ENCODE measurements around the gene WDR19.
"Not testable (repeated sequence)": the region's sequence is repeated elsewhere in the genome, so short reads cannot be mapped to it uniquely, and the experiment has no call there.

Gene WDR19

DNA sequence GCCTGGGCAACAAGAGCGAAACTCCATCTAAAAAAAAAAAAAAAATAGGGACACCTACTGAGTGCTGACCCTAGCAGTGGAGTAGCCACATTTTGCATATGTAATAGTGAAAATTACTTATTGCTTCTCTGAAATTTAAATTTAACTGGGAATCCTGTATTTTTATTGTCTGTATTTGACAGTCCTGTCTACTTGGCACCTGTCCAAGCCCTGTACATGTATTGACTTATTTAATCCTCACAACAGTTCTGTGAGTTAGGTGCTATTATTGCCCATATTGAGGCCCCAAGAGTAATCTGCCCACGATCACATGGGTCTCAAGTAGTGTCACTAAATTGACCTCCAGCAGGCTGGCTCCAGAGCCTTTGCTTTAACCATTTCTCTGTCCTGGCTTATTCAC lies 81.6 kb downstream of the WDR19 start:
- Histone ChIP-seq H2AFZ (ENCODE audit: low read length, unreplicated experiment) (no peak overlapping the region), H3K79me2 (ENCODE audit: control insufficient read depth, insufficient read depth, low read length, unreplicated experiment) (no peaks in the 10 kb centered on the region), H3K27ac (ENCODE audit: low read depth, low read length) (no peak overlapping the region), H3K27me3 (ENCODE audit: insufficient read depth, low read length) (no peaks in the 10 kb centered on the region), H3K4me1 (ENCODE audit: control insufficient read depth, insufficient read depth, low read length, unreplicated experiment) (no peaks in the 10 kb centered on the region), H3K36me3 (ENCODE audit: insufficient read depth, low read length) (0 out of 2 replicates have a peak, but pooled peaks cover 8% of the 10 kb centered on the region), H3K4me3 (ENCODE audit: low read depth, low read length) (no peak overlapping the region)

DNA sequence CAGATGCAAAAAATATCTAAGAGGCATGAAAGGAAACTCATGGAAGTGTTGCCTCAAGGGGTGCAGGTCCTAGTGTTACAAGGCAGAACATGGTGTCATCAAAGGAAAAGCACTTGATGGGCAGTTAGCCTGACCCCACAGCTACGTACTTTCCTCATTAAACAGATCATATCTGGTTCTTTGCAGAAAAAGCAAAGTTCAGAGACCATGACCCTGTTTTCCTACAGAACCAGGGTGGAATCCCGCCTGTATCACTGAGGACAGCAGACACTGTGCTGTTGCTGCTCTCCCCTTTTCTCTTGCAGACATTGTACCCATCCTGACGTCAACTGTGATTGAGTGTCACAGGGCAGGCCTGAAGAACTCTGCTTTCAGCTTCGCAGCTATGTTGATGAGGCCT lies 92.2 kb downstream of the WDR19 start:
- H3K4me1 ChIP-seq (ENCODE audit: control insufficient read depth, insufficient read depth, low read length, unreplicated experiment): no peaks in the 10 kb centered on the region
- H3K27me3 ChIP-seq (ENCODE audit: insufficient read depth, low read length): no peaks in the 10 kb centered on the region
- H2AFZ ChIP-seq (ENCODE audit: low read length, unreplicated experiment): no peak overlapping the region
- H3K27ac ChIP-seq (ENCODE audit: low read depth, low read length): no peak overlapping the region
- no peak overlapping the region for H3K4me3 ChIP-seq (ENCODE audit: low read depth, low read length)
- no peaks in the 10 kb centered on the region for H3K79me2 ChIP-seq (ENCODE audit: control insufficient read depth, insufficient read depth, low read length, unreplicated experiment)
- peaks cover 15% of the 10 kb centered on the region; the same call in 1 of the 2 replicates for H3K36me3 ChIP-seq (ENCODE audit: insufficient read depth, low read length)

DNA sequence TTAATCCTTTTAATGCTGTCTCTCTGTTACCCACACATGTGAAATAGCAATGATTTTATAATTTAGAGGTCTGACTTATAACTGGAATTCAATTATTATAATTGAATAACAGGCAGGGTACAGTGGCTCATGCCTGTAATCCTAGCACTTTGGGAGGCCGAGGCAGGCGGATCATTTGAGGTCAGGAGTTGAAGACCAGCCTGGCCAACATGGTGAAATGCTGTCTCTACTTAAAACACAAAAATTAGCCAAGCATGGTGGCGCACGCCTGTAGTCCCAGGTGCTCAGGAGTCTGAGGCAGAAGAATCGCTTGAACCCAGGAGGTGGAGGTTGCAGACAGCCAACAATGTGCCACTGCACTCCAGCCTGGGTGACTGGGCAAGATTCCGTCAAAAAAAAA lies 95.3 kb downstream of the WDR19 start:
- H3K36me3 ChIP-seq (ENCODE audit: insufficient read depth, low read length): peaks cover 11% of the 10 kb centered on the region
- H3K4me3 ChIP-seq (ENCODE audit: low read depth, low read length); H3K27ac ChIP-seq (ENCODE audit: low read depth, low read length); H2AFZ ChIP-seq (ENCODE audit: low read length, unreplicated experiment); H3K79me2 ChIP-seq (ENCODE audit: control insufficient read depth, insufficient read depth, low read length, unreplicated experiment); H3K4me1 ChIP-seq (ENCODE audit: control insufficient read depth, insufficient read depth, low read length, unreplicated experiment); H3K27me3 ChIP-seq (ENCODE audit: insufficient read depth, low read length): not testable (repeated sequence)

DNA sequence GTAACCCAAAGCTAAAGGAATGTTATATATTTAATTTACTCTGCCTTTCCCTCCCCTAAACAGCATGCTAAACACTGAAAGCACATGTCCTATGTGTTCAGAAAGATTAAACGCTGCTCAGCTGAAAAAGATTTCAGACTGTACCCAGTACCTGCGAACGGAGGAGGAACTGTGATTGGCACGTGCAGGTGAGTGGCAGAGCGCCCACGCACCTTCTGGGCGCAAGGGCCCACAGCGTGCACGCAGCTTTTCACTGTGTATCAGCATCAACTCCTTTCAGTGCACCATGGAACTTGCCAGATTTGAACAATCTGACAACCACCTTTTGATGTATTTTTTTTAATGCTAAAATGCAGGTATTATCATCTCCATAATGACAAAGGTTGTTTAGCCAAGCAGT lies 96.1 kb downstream of the WDR19 start:
- Histone ChIP-seq H3K79me2 (ENCODE audit: control insufficient read depth, insufficient read depth, low read length, unreplicated experiment) (no peaks in the 10 kb centered on the region), H3K36me3 (ENCODE audit: insufficient read depth, low read length) (peaks cover 14% of the 10 kb centered on the region), H3K4me1 (ENCODE audit: control insufficient read depth, insufficient read depth, low read length, unreplicated experiment) (no peaks in the 10 kb centered on the region), H3K27me3 (ENCODE audit: insufficient read depth, low read length) (no peaks in the 10 kb centered on the region), H3K27ac (ENCODE audit: low read depth, low read length) (no peak overlapping the region), H3K4me3 (ENCODE audit: low read depth, low read length) (no peak overlapping the region), H2AFZ (ENCODE audit: low read length, unreplicated experiment) (no peak overlapping the region)

DNA sequence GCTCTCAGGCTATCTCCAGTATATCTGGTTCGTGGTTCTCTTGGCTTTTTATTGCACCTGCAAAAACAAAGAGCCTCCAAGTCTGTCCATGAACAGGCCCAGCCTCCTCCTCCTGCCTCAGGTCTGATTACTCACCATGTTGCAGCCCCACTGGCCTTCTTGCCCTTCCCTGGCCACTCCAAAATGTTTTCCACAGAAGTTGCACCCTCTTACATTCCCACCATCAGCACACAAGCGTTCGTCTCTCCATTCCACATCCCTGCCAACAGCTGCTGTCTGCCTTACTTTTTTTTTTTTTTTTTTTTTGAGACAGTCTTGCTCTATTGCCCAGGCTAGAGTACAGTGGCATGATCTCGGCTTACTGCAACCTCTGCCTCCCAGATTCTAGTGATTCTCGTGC lies 97.1 kb downstream of the WDR19 start:
- no peak overlapping the region for H2AFZ ChIP-seq (ENCODE audit: low read length, unreplicated experiment)
- H3K36me3 ChIP-seq (ENCODE audit: insufficient read depth, low read length): peaks cover 13% of the 10 kb centered on the region
- H3K27ac ChIP-seq (ENCODE audit: low read depth, low read length): no peak overlapping the region
- no peaks in the 10 kb centered on the region for H3K27me3 ChIP-seq (ENCODE audit: insufficient read depth, low read length)
- H3K4me3 ChIP-seq (ENCODE audit: low read depth, low read length): no peak overlapping the region
- H3K4me1 ChIP-seq (ENCODE audit: control insufficient read depth, insufficient read depth, low read length, unreplicated experiment): no peaks in the 10 kb centered on the region
- H3K79me2 ChIP-seq (ENCODE audit: control insufficient read depth, insufficient read depth, low read length, unreplicated experiment): no peaks in the 10 kb centered on the region

DNA sequence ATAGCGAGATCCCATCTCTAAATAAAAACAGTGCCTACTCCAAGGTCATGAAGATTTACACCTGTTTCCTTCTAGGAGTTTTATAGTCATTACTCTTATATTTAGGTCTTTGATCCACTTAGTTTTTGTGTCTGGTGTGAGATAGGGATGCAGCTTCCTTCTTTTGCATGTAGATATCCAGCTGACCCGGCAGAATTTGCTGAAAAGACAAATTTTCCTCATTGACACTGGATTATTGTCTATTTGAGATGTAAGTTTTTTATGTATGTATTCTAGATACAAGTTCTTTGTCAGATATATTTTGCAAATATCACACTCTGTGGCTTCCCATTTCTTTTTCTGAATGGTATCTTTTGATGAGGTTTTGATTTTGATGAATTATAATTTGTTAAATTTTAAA lies 98.4 kb downstream of the WDR19 start:
- H3K27me3 ChIP-seq (ENCODE audit: insufficient read depth, low read length): no peaks in the 10 kb centered on the region
- H3K79me2 ChIP-seq (ENCODE audit: control insufficient read depth, insufficient read depth, low read length, unreplicated experiment): no peaks in the 10 kb centered on the region
- peaks cover 9% of the 10 kb centered on the region; the same call in 1 of the 2 replicates for H3K36me3 ChIP-seq (ENCODE audit: insufficient read depth, low read length)
- no peaks in the 10 kb centered on the region for H3K4me1 ChIP-seq (ENCODE audit: control insufficient read depth, insufficient read depth, low read length, unreplicated experiment)
- H2AFZ ChIP-seq (ENCODE audit: low read length, unreplicated experiment): no peak overlapping the region
- H3K27ac ChIP-seq (ENCODE audit: low read depth, low read length): no peak overlapping the region
- H3K4me3 ChIP-seq (ENCODE audit: low read depth, low read length): no peak overlapping the region

DNA sequence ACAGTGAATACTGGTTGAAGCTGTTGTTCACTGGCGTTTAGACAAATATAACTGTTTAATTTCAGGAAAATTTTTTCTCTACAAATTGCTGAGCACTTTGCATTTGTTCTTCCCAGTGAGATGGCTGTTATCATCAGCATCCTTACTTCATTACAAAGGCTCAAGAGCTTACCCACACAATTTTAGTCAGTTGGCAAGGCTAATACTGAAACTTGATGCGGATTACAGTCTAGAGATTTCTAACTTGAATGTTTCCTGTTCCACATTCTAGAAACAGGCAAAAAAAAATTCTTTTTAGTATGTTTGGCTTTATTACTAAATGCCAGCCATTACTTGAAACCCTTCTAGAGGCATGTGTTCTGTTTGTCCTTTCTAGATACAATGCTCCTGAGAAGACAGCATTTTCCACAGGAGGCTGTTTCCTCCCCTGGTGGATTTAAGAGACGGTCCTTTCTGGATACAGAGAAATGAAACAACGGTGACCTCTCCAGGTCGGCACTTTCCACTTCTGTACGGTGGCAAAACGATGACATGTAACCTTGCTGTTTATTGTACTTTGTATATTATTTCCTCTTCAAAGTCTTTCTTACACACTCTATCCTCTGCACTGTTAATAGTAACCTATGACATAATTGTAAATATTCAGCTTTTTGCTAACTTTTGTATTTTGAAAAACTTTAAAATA lies 102.9 kb downstream of the WDR19 start:
- Histone ChIP-seq H3K4me1 (ENCODE audit: control insufficient read depth, insufficient read depth, low read length, unreplicated experiment) (no peaks in the 10 kb centered on the region), H3K4me3 (ENCODE audit: low read depth, low read length) (no peak overlapping the region), H3K79me2 (ENCODE audit: control insufficient read depth, insufficient read depth, low read length, unreplicated experiment) (no peaks in the 10 kb centered on the region), H3K27me3 (ENCODE audit: insufficient read depth, low read length) (no peaks in the 10 kb centered on the region), H2AFZ (ENCODE audit: low read length, unreplicated experiment) (no peak overlapping the region), H3K36me3 (ENCODE audit: insufficient read depth, low read length) (peaks cover 25% of the 10 kb centered on the region), H3K27ac (ENCODE audit: low read depth, low read length) (no peak overlapping the region)

DNA sequence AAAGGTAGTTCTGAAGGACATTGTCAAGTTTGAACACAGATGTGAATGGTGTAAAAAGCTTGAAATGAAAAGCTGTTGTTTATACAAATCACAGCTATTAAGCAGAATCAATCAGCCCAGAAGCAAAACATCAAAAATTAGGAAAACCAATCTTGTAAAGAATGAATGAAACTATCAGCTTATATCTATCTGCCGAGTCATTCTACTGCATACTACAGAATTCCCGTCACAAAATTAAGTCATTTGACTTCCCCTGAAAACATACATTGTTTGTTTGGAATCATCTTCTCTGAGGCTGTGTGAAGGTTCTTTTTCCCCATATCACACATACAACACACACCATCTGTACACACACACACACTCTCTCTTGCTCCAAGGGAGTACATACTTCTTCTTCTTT lies 103.5 kb downstream of the WDR19 start:
- Histone ChIP-seq H3K36me3 (ENCODE audit: insufficient read depth, low read length) (peaks cover 25% of the 10 kb centered on the region), H2AFZ (ENCODE audit: low read length, unreplicated experiment) (no peak overlapping the region), H3K27ac (ENCODE audit: low read depth, low read length) (no peak overlapping the region), H3K79me2 (ENCODE audit: control insufficient read depth, insufficient read depth, low read length, unreplicated experiment) (no peaks in the 10 kb centered on the region), H3K27me3 (ENCODE audit: insufficient read depth, low read length) (no peaks in the 10 kb centered on the region), H3K4me1 (ENCODE audit: control insufficient read depth, insufficient read depth, low read length, unreplicated experiment) (no peaks in the 10 kb centered on the region), H3K4me3 (ENCODE audit: low read depth, low read length) (no peak overlapping the region)

DNA sequence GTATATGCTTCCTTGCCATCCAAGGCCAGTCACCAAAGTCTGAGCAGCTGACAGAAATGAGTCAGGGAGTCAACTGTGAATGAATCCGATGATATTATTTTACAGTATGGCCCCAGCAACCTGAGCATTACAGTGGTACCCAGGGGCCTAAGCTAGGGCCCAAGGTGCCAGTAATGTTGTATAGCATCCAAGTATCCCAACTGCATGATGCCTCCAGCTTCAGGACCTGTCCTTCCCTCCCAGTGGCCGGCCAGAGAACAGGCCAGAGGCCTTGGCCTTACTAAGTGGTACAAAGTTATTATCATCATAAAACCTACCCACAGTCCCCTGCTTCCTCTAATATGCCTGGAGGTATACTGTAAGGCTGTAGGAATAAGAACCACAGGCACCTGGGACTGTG lies 103.9 kb downstream of the WDR19 start:
- no peaks in the 10 kb centered on the region for H3K79me2 ChIP-seq (ENCODE audit: control insufficient read depth, insufficient read depth, low read length, unreplicated experiment)
- H3K4me3 ChIP-seq (ENCODE audit: low read depth, low read length): no peak overlapping the region
- H3K27me3 ChIP-seq (ENCODE audit: insufficient read depth, low read length): no peaks in the 10 kb centered on the region
- no peak overlapping the region for H2AFZ ChIP-seq (ENCODE audit: low read length, unreplicated experiment)
- H3K4me1 ChIP-seq (ENCODE audit: control insufficient read depth, insufficient read depth, low read length, unreplicated experiment): no peaks in the 10 kb centered on the region
- H3K27ac ChIP-seq (ENCODE audit: low read depth, low read length): no peak overlapping the region
- H3K36me3 ChIP-seq (ENCODE audit: insufficient read depth, low read length): peaks cover 26% of the 10 kb centered on the region

DNA sequence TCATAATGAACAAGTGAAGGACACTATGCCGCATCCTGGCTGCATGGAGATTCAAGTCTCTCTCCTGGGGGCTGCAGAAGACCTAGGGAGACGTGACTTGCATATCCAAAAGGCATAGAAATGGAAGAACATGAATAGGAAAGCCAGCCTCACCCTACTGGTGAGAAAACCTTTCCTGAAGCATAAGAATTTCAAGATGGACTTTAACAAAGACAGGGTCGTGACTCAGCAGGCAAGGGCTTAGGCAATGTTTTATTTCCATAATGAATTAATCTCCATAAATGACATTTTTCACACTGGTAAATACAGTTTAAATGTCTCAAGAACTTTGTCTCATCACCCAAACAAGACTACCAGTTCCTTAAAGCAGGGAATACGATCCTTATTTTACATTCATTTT lies 104.9 kb downstream of the WDR19 start:
- H3K27ac ChIP-seq (ENCODE audit: low read depth, low read length): no peak overlapping the region

DNA sequence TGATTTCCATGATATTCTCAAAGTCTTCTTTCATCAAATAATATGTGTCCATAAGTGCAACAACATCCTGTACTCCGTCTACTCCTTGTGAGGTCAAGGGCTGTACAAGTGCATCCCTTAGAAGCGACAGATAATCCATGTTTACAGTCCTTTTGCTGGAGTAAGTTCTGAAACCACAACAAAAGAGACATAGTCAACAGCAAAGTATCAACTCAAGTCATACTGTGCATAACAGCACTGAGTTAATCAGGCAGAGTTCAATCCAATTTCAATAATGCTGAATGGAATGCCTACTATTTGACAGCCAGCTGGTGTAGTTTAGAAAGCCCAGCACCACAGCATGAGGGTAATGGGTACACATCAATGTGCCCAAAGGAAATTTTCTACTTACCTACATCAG lies 109.4 kb downstream of the WDR19 start:
- Histone ChIP-seq H3K4me3 (ENCODE audit: low read depth, low read length) (no peak overlapping the region), H3K27me3 (ENCODE audit: insufficient read depth, low read length) (no peaks in the 10 kb centered on the region), H3K4me1 (ENCODE audit: control insufficient read depth, insufficient read depth, low read length, unreplicated experiment) (no peaks in the 10 kb centered on the region), H3K79me2 (ENCODE audit: control insufficient read depth, insufficient read depth, low read length, unreplicated experiment) (no peaks in the 10 kb centered on the region), H2AFZ (ENCODE audit: low read length, unreplicated experiment) (no peak overlapping the region), H3K27ac (ENCODE audit: low read depth, low read length) (no peak overlapping the region), H3K36me3 (ENCODE audit: insufficient read depth, low read length) (peaks cover 50% of the 10 kb centered on the region)

More for the DNA sequence above, 104.9 kb downstream of the WDR19 start:
- Histone ChIP-seq H3K27me3 (ENCODE audit: insufficient read depth, low read length) (no peaks in the 10 kb centered on the region), H3K36me3 (ENCODE audit: insufficient read depth, low read length) (peaks cover 36% of the 10 kb centered on the region), H3K4me1 (ENCODE audit: control insufficient read depth, insufficient read depth, low read length, unreplicated experiment) (no peaks in the 10 kb centered on the region), H3K79me2 (ENCODE audit: control insufficient read depth, insufficient read depth, low read length, unreplicated experiment) (no peaks in the 10 kb centered on the region), H3K4me3 (ENCODE audit: low read depth, low read length) (no peak overlapping the region), H2AFZ (ENCODE audit: low read length, unreplicated experiment) (no peak overlapping the region)

All from ACC112 (cell line).